PC-3 (cell line): ENCODE data around the gene CCDC7. TPM values are rescaled to one million over a fixed set of nuclear protein-coding genes. Genes with fewer than 3 reads are reported as not detected.

ENCODE experiments used
- ATAC-seq: fragments of 200-7000 bp; cut with Tn5 transposase; 2 replicates; pipeline ENCODE4 v1.9.1; 2020; ENCODE audit warnings: mild to moderate bottlenecking, moderate library complexity
- BruUV-seq: library from RNA; stranded (reverse); fragments of 400-500 nt; replicated peaks from 2 replicates; lab custom pipeline; 2021; lab: Mats Ljungman, UMichigan
- CTCF ChIA-PET: fragments of 300-600 bp; sonication (Branson Sonifier 250); formaldehyde crosslinking; loops from one replicate; lab custom pipeline; 2022; ENCODE audit warnings: antibody characterized with exemption; lab: Charles Lee
- POLR2A ChIA-PET: fragments of 300-600 bp; sonication (Branson Sonifier 250); formaldehyde crosslinking; loops from one replicate; lab custom pipeline; 2022; ENCODE audit warnings: antibody characterized with exemption; ENCODE audit not compliant: unreplicated experiment; lab: Charles Lee
- DNase-seq: peaks from one replicate; pipeline ENCODE4 v3.0.0-alpha.2; 2015
- H2AFZ ChIP-seq: fragments of 300-600 bp; sonication (generic); 2 replicates; pipeline ENCODE4 v1.6.0; 2016; ENCODE audit warnings: antibody characterized with exemption, low read length
- H3F3A ChIP-seq: fragments of 300-600 bp; sonication (generic); one replicate; pipeline ENCODE4 v1.6.0; 2017; ENCODE audit warnings: antibody characterized with exemption, low read length, control low read depth, mild to moderate bottlenecking; ENCODE audit not compliant: unreplicated experiment
- H3K27ac ChIP-seq: fragments of 300-600 bp; sonication (generic); 2 replicates; pipeline ENCODE4 v1.5.1; 2016; ENCODE audit warnings: mild to moderate bottlenecking, low read length
- H3K27me3 ChIP-seq: fragments of 300-600 bp; sonication (generic); 2 replicates; pipeline ENCODE4 v1.6.1; 2016; ENCODE audit warnings: low read length, mixed read lengths
- H3K36me3 ChIP-seq: fragments of 300-600 bp; sonication (generic); 2 replicates; pipeline ENCODE4 v1.6.1; 2016; ENCODE audit warnings: low read depth, mixed run types, low read length, mixed read lengths
- H3K4me1 ChIP-seq: fragments of 300-600 bp; sonication (generic); 2 replicates; pipeline ENCODE4 v1.5.1; 2016; ENCODE audit warnings: low read length; ENCODE audit not compliant: insufficient read depth
- H3K4me2 ChIP-seq: fragments of 300-600 bp; sonication (generic); 2 replicates; pipeline ENCODE4 v1.6.0; 2016; ENCODE audit warnings: low read length
- H3K4me3 ChIP-seq: fragments of 300-600 bp; sonication (generic); 2 replicates; pipeline ENCODE4 v1.5.1; 2016; ENCODE audit warnings: mild to moderate bottlenecking, low read length, mixed read lengths
- H3K79me2 ChIP-seq: fragments of 300-600 bp; sonication (generic); 2 replicates; pipeline ENCODE4 v1.6.1; 2017; ENCODE audit warnings: low read length, mixed read lengths
- H3K9ac ChIP-seq: fragments of 300-600 bp; sonication (generic); 2 replicates; pipeline ENCODE4 v1.6.0; 2016; ENCODE audit warnings: mild to moderate bottlenecking, low read length
- H3K9me2 ChIP-seq: fragments of 300-600 bp; sonication (generic); replicated peaks from 2 replicates; pipeline ENCODE4 v1.6.1; 2016; ENCODE audit warnings: mixed run types, low read length, mixed read lengths
- H3K9me3 ChIP-seq: fragments of 300-600 bp; sonication (generic); 2 replicates; pipeline ENCODE4 v1.6.1; 2016; ENCODE audit warnings: low read length, mixed read lengths
- H4K20me1 ChIP-seq: fragments of 300-600 bp; sonication (generic); 2 replicates; pipeline ENCODE4 v1.6.1; 2016; ENCODE audit warnings: low read length, mixed read lengths
- EZH2 ChIP-seq: fragments of 300-600 bp; sonication (generic); IDR thresholded peaks from one replicate; pipeline ENCODE4 v1.6.1; 2017; ENCODE audit warnings: antibody characterized with exemption, mild to moderate bottlenecking, low read length; ENCODE audit not compliant: unreplicated experiment
- EZH2phosphoT487 ChIP-seq: fragments of 300-600 bp; sonication (generic); IDR thresholded peaks from 2 replicates; pipeline ENCODE4 v1.6.1; 2018; ENCODE audit warnings: mild to moderate bottlenecking, antibody characterized with exemption, low read length, borderline replicate concordance
- intact Hi-C: fragments of 100-400 bp; cut with micrococcal nuclease; formaldehyde crosslinking; loops from 2 replicates; pipeline ENCODE4 v1.9.0; 2023
- total RNA-seq: library from RNA; depleted of rRNA; stranded (reverse); fragments of >200 nt; gene quantifications from 2 replicates; pipeline ENCODE4 v1.2.3, GENCODE V29; 2014; rRNA removed
- TF ChIP-seq, protein P1 (sequence below): fragments of 300-600 bp; sonication (generic); conservative IDR thresholded peaks from 2 replicates; pipeline ENCODE4 v1.5.1; 2017; ENCODE audit warnings: antibody characterized with exemption, low read depth, mild to moderate bottlenecking, low read length

CCDC7 gene
- total RNA-seq, 1 experiment from 2014 or later: 19.1 TPM

DNA sequence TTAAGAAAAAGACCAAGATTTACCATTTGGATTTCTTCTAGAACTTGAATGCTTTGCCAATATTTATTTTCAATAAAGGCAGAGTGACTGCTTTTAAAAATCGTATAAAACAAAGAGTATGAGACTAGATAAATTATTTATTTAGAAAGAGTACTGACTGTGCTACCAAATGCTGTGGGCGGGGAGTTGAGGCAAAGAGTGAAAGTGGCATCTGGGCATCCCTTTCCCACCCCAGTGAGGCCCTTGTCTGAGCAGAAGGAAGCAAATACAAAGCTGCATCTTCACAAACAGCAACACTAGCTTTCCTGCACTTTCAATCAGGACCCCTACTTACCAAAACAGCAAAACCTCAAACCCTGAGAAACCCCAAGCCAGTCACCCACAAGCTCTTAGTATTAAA lies 477.2 kb downstream of the CCDC7 start:
- TF ChIP-seq EZH2phosphoT487 (no peak), EZH2 (no peak)
- TF ChIP-seq, protein P1, sequence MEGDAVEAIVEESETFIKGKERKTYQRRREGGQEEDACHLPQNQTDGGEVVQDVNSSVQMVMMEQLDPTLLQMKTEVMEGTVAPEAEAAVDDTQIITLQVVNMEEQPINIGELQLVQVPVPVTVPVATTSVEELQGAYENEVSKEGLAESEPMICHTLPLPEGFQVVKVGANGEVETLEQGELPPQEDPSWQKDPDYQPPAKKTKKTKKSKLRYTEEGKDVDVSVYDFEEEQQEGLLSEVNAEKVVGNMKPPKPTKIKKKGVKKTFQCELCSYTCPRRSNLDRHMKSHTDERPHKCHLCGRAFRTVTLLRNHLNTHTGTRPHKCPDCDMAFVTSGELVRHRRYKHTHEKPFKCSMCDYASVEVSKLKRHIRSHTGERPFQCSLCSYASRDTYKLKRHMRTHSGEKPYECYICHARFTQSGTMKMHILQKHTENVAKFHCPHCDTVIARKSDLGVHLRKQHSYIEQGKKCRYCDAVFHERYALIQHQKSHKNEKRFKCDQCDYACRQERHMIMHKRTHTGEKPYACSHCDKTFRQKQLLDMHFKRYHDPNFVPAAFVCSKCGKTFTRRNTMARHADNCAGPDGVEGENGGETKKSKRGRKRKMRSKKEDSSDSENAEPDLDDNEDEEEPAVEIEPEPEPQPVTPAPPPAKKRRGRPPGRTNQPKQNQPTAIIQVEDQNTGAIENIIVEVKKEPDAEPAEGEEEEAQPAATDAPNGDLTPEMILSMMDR: no peak
- Histone ChIP-seq H3K4me1 (no peaks in the 10 kb centered on the region), H3K27me3 (no peaks in the 10 kb centered on the region), H3F3A (peaks cover 9% of the 10 kb centered on the region), H3K79me2 (peaks cover 94% of the 10 kb centered on the region), H2AFZ (no peak overlapping the region), H3K9me2 (no peaks in the 10 kb centered on the region), H3K36me3 (peaks cover 100% of the 10 kb centered on the region), H3K9me3 (no peaks in the 10 kb centered on the region), H3K9ac (no peak overlapping the region), H3K4me2 (no peak overlapping the region), H4K20me1 (peaks cover 21% of the 10 kb centered on the region; the same call in 1 of the 2 replicates), H3K27ac (no peak overlapping the region), H3K4me3 (no peak overlapping the region)
- POLR2A ChIA-PET: no interaction called here
- DNase-seq: no peak
- intact Hi-C loops: no loop called here
- no peak for ATAC-seq
- CTCF ChIA-PET: no interaction called here
- no TSS peak for BruUV-seq

- Histone ChIP-seq H3K9ac (no peak overlapping the region), H3K36me3 (peaks cover 98% of the 10 kb centered on the region), H3K9me2 (no peaks in the 10 kb centered on the region), H3F3A (peaks cover 5% of the 10 kb centered on the region), H3K27me3 (no peaks in the 10 kb centered on the region), H3K9me3 (no peaks in the 10 kb centered on the region), H3K4me3 (no peak overlapping the region), H4K20me1 (peaks cover 24% of the 10 kb centered on the region; the same call in 1 of the 2 replicates), H3K27ac (no peak overlapping the region), H3K79me2 (peaks cover 92% of the 10 kb centered on the region), H3K4me1 (no peaks in the 10 kb centered on the region), H2AFZ (no peak overlapping the region), H3K4me2 (no peak overlapping the region)
- intact Hi-C loops: no loop called here
- no TSS peak for BruUV-seq
- CTCF ChIA-PET: no interaction called here
- no peak for ATAC-seq
- POLR2A ChIA-PET: no interaction called here
- TF ChIP-seq EZH2phosphoT487: no peak
- DNase-seq: no peak
Measured at GRCh38 chr10:32923849-32924248, 477.9 kb downstream of the CCDC7 start.

Other genes with a start within 250 kb of the CCDC7 start
- 72.7 and 148 TPM in 2 replicates for gene EPC1, start 99.0 kb upstream of the CCDC7 start, total RNA-seq